HG02840 (cell line): Measurements from ENCODE around the gene PER3.

Experiments used
- ATAC-seq: cut with Tn5 transposase; IDR thresholded peaks from one replicate; pipeline ENCODE4 v1.9.1; 2021; ENCODE audit warnings: mild to moderate bottlenecking, moderate library complexity, moderate number of reproducible peaks; ENCODE audit not compliant: unreplicated experiment, low FRiP score

PER3 gene

DNA sequence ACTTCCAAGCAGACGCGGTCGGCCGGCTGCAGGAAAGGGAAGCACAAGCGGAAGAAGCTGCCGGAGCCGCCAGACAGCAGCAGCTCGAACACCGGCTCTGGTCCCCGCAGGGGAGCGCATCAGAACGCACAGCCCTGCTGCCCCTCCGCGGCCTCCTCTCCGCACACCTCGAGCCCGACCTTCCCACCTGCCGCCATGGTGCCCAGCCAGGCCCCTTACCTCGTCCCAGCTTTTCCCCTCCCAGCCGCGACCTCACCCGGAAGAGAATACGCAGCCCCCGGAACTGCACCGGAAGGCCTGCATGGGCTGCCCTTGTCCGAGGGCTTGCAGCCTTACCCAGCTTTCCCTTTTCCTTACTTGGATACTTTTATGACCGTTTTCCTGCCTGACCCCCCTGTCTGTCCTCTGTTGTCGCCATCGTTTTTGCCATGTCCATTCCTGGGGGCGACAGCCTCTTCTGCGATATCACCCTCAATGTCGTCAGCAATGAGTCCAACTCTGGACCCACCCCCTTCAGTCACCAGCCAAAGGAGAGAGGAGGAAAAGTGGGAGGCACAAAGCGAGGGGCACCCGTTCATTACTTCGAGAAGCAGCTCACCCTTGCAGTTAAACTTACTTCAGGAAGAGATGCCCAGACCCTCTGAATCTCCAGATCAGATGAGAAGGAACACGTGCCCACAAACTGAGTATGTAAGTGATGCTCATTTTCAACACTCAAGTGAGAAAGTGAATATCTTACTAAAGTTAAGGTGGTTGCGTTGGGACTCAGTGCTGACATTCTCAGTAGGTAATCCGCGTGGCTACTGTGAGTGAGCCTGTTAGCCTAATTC lies 43.2 kb downstream of the PER3 start:
- no peak for ATAC-seq

- no peak for ATAC-seq
Measured at GRCh38 chr1:7831458-7831857, 47.4 kb downstream of the PER3 start.

DNA sequence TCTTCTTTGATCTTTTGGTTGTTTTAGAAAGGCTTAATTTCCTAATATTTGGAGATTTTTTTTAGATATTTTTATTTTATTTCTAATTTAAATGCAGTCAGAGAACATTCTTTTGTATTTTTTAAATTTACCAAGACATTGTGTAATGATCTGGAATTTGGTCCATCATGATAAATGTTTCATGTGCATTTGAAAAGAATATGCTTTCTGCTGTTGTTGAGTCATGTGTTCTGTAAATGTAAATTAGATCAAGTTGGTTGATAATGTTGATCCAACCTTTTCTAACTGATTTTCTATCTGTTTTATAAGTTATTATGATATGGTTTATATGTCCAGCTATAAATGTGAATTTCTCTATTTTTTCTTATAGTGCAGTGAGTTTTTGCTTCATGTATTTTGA lies 48.9 kb downstream of the PER3 start:
- ATAC-seq, result no peak

- no peak for ATAC-seq
Measured at GRCh38 chr1:7838714-7839113, 54.6 kb downstream of the PER3 start.

GRCh38 chr1:7839526-7839925 lies 55.4 kb downstream of the PER3 start:
- ATAC-seq, result no peak

GRCh38 chr1:7842517-7842916 lies 58.4 kb downstream of the PER3 start:
- ATAC-seq, result no peak

DNA sequence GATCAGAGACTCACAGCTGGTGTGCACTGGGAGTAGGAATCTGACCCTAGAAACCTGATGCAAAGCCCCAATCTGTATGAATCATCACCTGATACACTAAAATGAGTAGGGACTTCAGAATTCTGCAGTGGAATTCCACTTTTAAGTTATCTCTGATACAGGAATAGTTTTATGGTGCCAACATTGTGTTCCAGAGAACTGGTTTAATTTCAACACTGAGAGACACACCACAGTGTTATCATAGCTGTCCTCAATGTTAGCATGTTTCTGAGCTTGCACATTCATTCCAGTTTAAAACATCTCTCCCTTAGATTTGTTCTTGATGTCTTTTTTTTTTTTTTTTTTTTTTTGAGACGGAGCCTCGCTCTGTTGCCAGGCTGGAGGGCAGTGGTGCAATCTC lies 61.7 kb downstream of the PER3 start:
- no peak for ATAC-seq

GRCh38 chr1:7846656-7847055 lies 62.6 kb downstream of the PER3 start:
- ATAC-seq, result no peak

- ATAC-seq, result no peak
Measured at GRCh38 chr1:7847599-7847998, 63.5 kb downstream of the PER3 start.

DNA sequence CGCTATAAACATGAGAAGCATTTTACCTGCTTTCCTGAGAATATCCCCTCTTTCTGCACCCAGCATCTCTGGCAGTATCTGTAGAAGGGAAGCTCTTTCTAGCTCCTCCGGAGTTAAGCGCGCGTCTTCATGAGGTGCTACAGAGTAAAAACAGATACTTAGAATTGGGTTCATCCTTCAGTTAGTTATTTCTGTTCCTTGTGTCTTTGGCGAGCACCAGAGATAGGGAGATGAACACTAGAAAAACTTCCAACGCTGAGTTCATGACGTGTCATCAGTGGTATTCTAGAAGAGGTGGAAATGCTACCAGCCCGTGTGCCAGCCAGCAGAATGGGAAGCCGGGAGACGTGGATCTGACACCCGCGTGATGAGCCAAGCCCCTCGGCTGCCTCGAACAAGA lies 66.7 kb downstream of the PER3 start:
- ATAC-seq, result no peak

- ATAC-seq, result no peak
Measured at GRCh38 chr1:7852804-7853683, 69.0 kb downstream of the PER3 start, which contains the start of gene UTS2. Gene UTS2 (minus strand): TSS chr1:7853065. CDS start chr1:7853003, 62 bp downstream.

DNA sequence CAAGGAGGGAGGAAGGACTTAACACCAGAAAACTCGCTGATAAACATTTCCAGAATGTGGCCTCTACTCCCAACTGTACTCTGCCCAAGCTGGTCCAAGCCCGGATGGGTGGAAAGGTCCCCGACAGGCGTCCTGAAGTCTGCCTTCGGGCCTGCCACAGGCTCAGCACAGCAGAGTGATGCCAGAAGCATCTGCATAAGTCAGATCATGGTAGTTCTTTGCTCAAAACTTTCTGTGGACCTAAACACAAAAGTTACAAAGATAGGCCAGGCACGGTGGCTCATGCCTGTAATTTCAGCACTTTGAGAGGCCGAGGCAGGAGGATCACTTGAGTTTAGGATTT lies 69.6 kb downstream of the PER3 start:
- ATAC-seq, result no peak

DNA sequence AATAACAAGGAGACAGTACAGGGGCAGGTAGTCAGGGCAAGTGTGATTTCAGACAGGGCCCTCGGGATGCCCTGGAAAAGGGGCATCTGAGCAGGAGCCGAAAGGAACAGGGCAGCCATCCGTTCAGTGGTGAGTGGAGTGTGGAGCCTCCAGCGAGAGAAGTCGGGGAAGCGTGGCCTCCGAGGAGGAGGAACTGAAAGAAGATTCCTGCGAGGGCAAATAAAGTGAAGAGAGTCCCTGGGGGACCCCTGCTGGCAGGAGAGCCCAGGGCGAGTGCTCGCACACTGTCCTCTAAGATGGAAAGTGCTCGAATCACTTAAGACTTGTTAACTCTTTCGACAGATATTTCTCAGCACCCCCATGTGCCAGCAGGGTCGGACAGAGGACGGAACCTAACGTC lies 72.3 kb downstream of the PER3 start:
- ATAC-seq, result no peak

- no peak for ATAC-seq
Measured at GRCh38 chr1:7857000-7857399, 72.9 kb downstream of the PER3 start.

GRCh38 chr1:7857985-7858384 lies 73.9 kb downstream of the PER3 start:
- ATAC-seq, result no peak

- no peak for ATAC-seq
Measured at GRCh38 chr1:7859406-7859805, 75.3 kb downstream of the PER3 start.

GRCh38 chr1:7860130-7860529 lies 76.0 kb downstream of the PER3 start:
- ATAC-seq, result no peak

- no peak for ATAC-seq
Measured at GRCh38 chr1:7861452-7861851, 77.4 kb downstream of the PER3 start.

GRCh38 chr1:7862211-7863060 lies 78.3 kb downstream of the PER3 start:
- no peak for ATAC-seq

GRCh38 chr1:7863756-7864328 lies 79.8 kb downstream of the PER3 start:
- no peak for ATAC-seq
